RWPE2 (cell line): ENCODE results near the gene THOC7.

Experiments
- ATAC-seq: fragments of 200-7000 bp; cut with Tn5 transposase; 3 replicates; pipeline ENCODE4 v1.9.1; 2021; ENCODE audit warnings: low read depth
- DNase-seq: peaks from one replicate; pipeline ENCODE4 v3.0.0-alpha.2; 2020; ENCODE audit warnings: low spot score
- H3K27ac ChIP-seq: fragments of 450-650 bp; 2 replicates; pipeline ENCODE4 v1.5.1; 2017; ENCODE audit warnings: mild to moderate bottlenecking; ENCODE audit not compliant: poor library complexity, severe bottlenecking
- H3K27me3 ChIP-seq: fragments of 250-450 bp; sonication (Bioruptor Pico); 2 replicates; pipeline ENCODE4 v1.5.1; 2021; ENCODE audit warnings: mild to moderate bottlenecking, moderate library complexity; ENCODE audit not compliant: insufficient read depth, poor library complexity, severe bottlenecking
- H3K36me3 ChIP-seq: fragments of 250-450 bp; sonication (Bioruptor Pico); 2 replicates; pipeline ENCODE4 v1.5.1; 2020; ENCODE audit warnings: low read depth, mild to moderate bottlenecking, moderate library complexity
- H3K4me1 ChIP-seq: fragments of 250-450 bp; sonication (Bioruptor Pico); 2 replicates; pipeline ENCODE4 v1.5.1; 2021; ENCODE audit warnings: mild to moderate bottlenecking, moderate library complexity; ENCODE audit not compliant: insufficient read depth, poor library complexity, severe bottlenecking
- H3K4me3 ChIP-seq: fragments of 250-450 bp; sonication (Bioruptor Pico); 2 replicates; pipeline ENCODE4 v1.5.1; 2021; ENCODE audit warnings: mild to moderate bottlenecking, moderate library complexity; ENCODE audit not compliant: severe bottlenecking
- H3K9me3 ChIP-seq: fragments of 250-450 bp; sonication (Bioruptor Pico); 2 replicates; pipeline ENCODE4 v1.5.1; 2021; ENCODE audit warnings: mild to moderate bottlenecking, moderate library complexity; ENCODE audit not compliant: severe bottlenecking
- CTCF ChIP-seq: fragments of 450-650 bp; IDR thresholded peaks from one replicate; pipeline ENCODE4 v1.5.1; 2017; ENCODE audit warnings: mild to moderate bottlenecking, moderate library complexity; ENCODE audit not compliant: poor library complexity, severe bottlenecking

Gene THOC7

GRCh38 chr3:63910891-63911290, 47.3 kb upstream of the THOC7 start:
- peak overlapping the region; percentile 78 for H3K27ac ChIP-seq
- ATAC-seq (no peak), DNase-seq (no peak)
- no peak for TF ChIP-seq CTCF
- H3K9me3 ChIP-seq: no peaks in the 10 kb centered on the region
- H3K4me1 ChIP-seq: peaks cover 16% of the 10 kb centered on the region
- no peaks in the 10 kb centered on the region for H3K27me3 ChIP-seq
- H3K4me3 ChIP-seq: peak overlapping the region; percentile 85
- H3K36me3 ChIP-seq: peaks cover 18% of the 10 kb centered on the region

- peaks cover 10% of the 10 kb centered on the region for H3K36me3 ChIP-seq
- no peak overlapping the region for H3K4me3 ChIP-seq
- H3K9me3 ChIP-seq: no peaks in the 10 kb centered on the region
- peaks cover 16% of the 10 kb centered on the region for H3K4me1 ChIP-seq
- DNase-seq: no peak
- TF ChIP-seq CTCF: no peak
- H3K27me3 ChIP-seq: no peaks in the 10 kb centered on the region
- ATAC-seq: no peak
- H3K27ac ChIP-seq: no peak overlapping the region
Measured at GRCh38 chr3:63910001-63910400, 46.4 kb upstream of the THOC7 start.

- no peak for DNase-seq
- no peak for ATAC-seq
- Histone ChIP-seq H3K4me1 (peaks cover 14% of the 10 kb centered on the region), H3K27ac (no peak overlapping the region), H3K27me3 (no peaks in the 10 kb centered on the region), H3K9me3 (no peaks in the 10 kb centered on the region), H3K4me3 (no peak overlapping the region), H3K36me3 (peaks cover 4% of the 10 kb centered on the region)
- TF ChIP-seq CTCF: no peak
Measured at GRCh38 chr3:63909431-63909830, 45.8 kb upstream of the THOC7 start.

GRCh38 chr3:63908776-63909175, 45.2 kb upstream of the THOC7 start:
- H3K4me3 ChIP-seq: no peak overlapping the region
- H3K36me3 ChIP-seq: peaks cover 2% of the 10 kb centered on the region
- H3K4me1 ChIP-seq: peaks cover 8% of the 10 kb centered on the region
- no peak overlapping the region for H3K27ac ChIP-seq
- H3K9me3 ChIP-seq: no peaks in the 10 kb centered on the region
- DNase-seq (no peak), ATAC-seq (no peak)
- no peak for TF ChIP-seq CTCF
- H3K27me3 ChIP-seq: no peaks in the 10 kb centered on the region

GRCh38 chr3:63908081-63908736, 44.6 kb upstream of the THOC7 start:
- no peaks in the 10 kb centered on the region for H3K9me3 ChIP-seq

More at GRCh38 chr3:63908081-63908736, 44.6 kb upstream of the THOC7 start:
- peaks cover 8% of the 10 kb centered on the region for H3K36me3 ChIP-seq
- ATAC-seq: no peak
- no peak overlapping the region for H3K4me3 ChIP-seq
- H3K4me1 ChIP-seq: peaks cover 8% of the 10 kb centered on the region
- no peaks in the 10 kb centered on the region for H3K27me3 ChIP-seq
- DNase-seq: no peak
- TF ChIP-seq CTCF: peak; percentile 23
- no peak overlapping the region for H3K27ac ChIP-seq
